T-helper 9 cell (primary cell): ENCODE data around the gene LGALS4.
"Not testable (repeated sequence)": the region's sequence is repeated elsewhere in the genome, so short reads cannot be mapped to it uniquely, and the experiment has no call there.

ENCODE experiments used
- DNase-seq: peaks from one replicate; pipeline ENCODE4 v3.0.0-alpha.2; 2020

The LGALS4 gene

GRCh38 chr19:38766276-38767047 is 46.3 kb downstream of the LGALS4 start:
- DNase-seq: no peak

- no peak for DNase-seq
Measured at GRCh38 chr19:38765214-38765613, 47.5 kb downstream of the LGALS4 start.

GRCh38 chr19:38763795-38764220 is 48.9 kb downstream of the LGALS4 start:
- DNase-seq: no peak

GRCh38 chr19:38761884-38762389 is 50.8 kb downstream of the LGALS4 start:
- not testable (repeated sequence) for DNase-seq

- not testable (repeated sequence) for DNase-seq
Measured at GRCh38 chr19:38760805-38761517, 51.8 kb downstream of the LGALS4 start.

- no peak for DNase-seq
Measured at GRCh38 chr19:38759590-38760003, 53.1 kb downstream of the LGALS4 start.

- not testable (repeated sequence) for DNase-seq
Measured at GRCh38 chr19:38754196-38754595, 58.5 kb downstream of the LGALS4 start.

- not testable (repeated sequence) for DNase-seq
Measured at GRCh38 chr19:38753783-38754182, 59.0 kb downstream of the LGALS4 start.
